Left lung (tissue), 10 donors: ENCODE measurements around the gene PREP. TPM values are rescaled to one million over a fixed set of nuclear protein-coding genes. Genes with fewer than 3 reads are reported as not detected.
A peak's percentile ranks its signal among the peaks of the same experiment; 100 is the strongest.

ENCODE experiments used
- ATAC-seq: fragments of 200-7000 bp; cut with Tn5 transposase; one replicate; pipeline ENCODE4 v1.9.1; 2020; ENCODE audit warnings: moderate library complexity
- DNase-seq, 4 donors: peaks; one replicate each; pipeline ENCODE4 v3.0.0-alpha.2; 2013 to 2020
- H3K27ac ChIP-seq, 2 donors: fragments of 200-600 bp; sonication (generic) in 1 of 2; one replicate each; pipeline versions ENCODE4 v1.5.0 to v1.8.0; 2020 to 2021
- H3K27me3 ChIP-seq, 2 donors: fragments of 200-600 bp; sonication (generic) in 1 of 2; one replicate each; pipeline versions ENCODE4 v1.5.0 to v1.8.0; 2020 to 2021
- H3K36me3 ChIP-seq, 2 donors: fragments of 200-600 bp; sonication (generic) in 1 of 2; one replicate each; pipeline versions ENCODE4 v1.5.0 to v1.8.0; 2020 to 2021
- H3K4me1 ChIP-seq, 2 donors: fragments of 200-600 bp; one replicate each; pipeline ENCODE4 v1.8.0; 2021
- H3K4me3 ChIP-seq, 2 donors: fragments of 200-600 bp; sonication (generic) in 1 of 2; one replicate each; pipeline versions ENCODE4 v1.5.0 to v1.8.0; 2020 to 2021; ENCODE audit warnings: mild to moderate bottlenecking in 1 of 2
- H3K9me3 ChIP-seq, 2 donors: fragments of 200-600 bp; sonication (generic) in 1 of 2; one replicate each; pipeline versions ENCODE4 v1.5.0 to v1.8.0; 2020 to 2021
- intact Hi-C, 2 donors: fragments of 100-400 bp; cut with DNase I; formaldehyde crosslinking; loops; one replicate each; pipeline versions ENCODE4 v1.11.2 to v1.14.2; 2022
- polyA plus RNA-seq, 6 donors: library from polyadenylated mRNA; unstranded; fragments of 120-200 nt; gene quantifications; one replicate each; pipeline ENCODE4 v1.2.1, GENCODE V29; 2013; ENCODE audit not compliant: insufficient read length in 6 of 6
- total RNA-seq, 2 donors: library from RNA; stranded (reverse); fragmentation: NEBNext Ultra II Directional; extraction: Animal tissue kit (Norgen Biotek cat#: 25700); gene quantifications; one replicate each; pipeline ENCODE4 v1.2.1, GENCODE V29; 2021
- TF ChIP-seq, protein P1 (sequence below), 2 donors: fragments of 200-600 bp; sonication (generic) in 1 of 2; IDR thresholded peaks; one replicate each; pipeline versions ENCODE4 v1.5.0 to v1.8.0; 2021; ENCODE audit warnings: antibody characterized with exemption in 2 of 2
- donor health status: DM: no; HTN: yes; CAD: no.
- donor health status: DM: no; HTN: no; CAD: no.

PREP gene
- total and polyA plus RNA-seq, 8 donors = 34.9 to 42.7 (median 36.8) TPM

GRCh38 chr6:105275542-105275941 is 127.3 kb downstream of the PREP start:
- no peaks in the 10 kb centered on the region for H3K9me3 ChIP-seq
- intact Hi-C loops = no loop called here
- TF ChIP-seq, protein P1, sequence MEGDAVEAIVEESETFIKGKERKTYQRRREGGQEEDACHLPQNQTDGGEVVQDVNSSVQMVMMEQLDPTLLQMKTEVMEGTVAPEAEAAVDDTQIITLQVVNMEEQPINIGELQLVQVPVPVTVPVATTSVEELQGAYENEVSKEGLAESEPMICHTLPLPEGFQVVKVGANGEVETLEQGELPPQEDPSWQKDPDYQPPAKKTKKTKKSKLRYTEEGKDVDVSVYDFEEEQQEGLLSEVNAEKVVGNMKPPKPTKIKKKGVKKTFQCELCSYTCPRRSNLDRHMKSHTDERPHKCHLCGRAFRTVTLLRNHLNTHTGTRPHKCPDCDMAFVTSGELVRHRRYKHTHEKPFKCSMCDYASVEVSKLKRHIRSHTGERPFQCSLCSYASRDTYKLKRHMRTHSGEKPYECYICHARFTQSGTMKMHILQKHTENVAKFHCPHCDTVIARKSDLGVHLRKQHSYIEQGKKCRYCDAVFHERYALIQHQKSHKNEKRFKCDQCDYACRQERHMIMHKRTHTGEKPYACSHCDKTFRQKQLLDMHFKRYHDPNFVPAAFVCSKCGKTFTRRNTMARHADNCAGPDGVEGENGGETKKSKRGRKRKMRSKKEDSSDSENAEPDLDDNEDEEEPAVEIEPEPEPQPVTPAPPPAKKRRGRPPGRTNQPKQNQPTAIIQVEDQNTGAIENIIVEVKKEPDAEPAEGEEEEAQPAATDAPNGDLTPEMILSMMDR (IDR thresholded peaks at IDR 0.05) = no peak

GRCh38 chr6:105274678-105275077 is 128.2 kb downstream of the PREP start:
- Histone ChIP-seq H3K4me1 (no peaks in the 10 kb centered on the region), H3K27ac (no peak overlapping the region), H3K36me3 (peaks cover 0 to 40% of the 10 kb centered on the region in 2 donors), H3K4me3 (no peak overlapping the region), H3K27me3 (no peaks in the 10 kb centered on the region), H3K9me3 (no peaks in the 10 kb centered on the region)
- intact Hi-C loops = no loop called here
- TF ChIP-seq, protein P1 (IDR thresholded peaks at IDR 0.05) = no peak
- DNase-seq (no peak), ATAC-seq (no peak)

More at GRCh38 chr6:105275542-105275941, 127.3 kb downstream of the PREP start:
- Histone ChIP-seq H3K27me3 (no peaks in the 10 kb centered on the region), H3K36me3 (peaks cover 0 to 42% of the 10 kb centered on the region in 2 donors), H3K27ac (no peak overlapping the region), H3K4me3 (no peak overlapping the region), H3K4me1 (no peaks in the 10 kb centered on the region)
- DNase-seq (no peak), ATAC-seq (no peak)

DNA sequence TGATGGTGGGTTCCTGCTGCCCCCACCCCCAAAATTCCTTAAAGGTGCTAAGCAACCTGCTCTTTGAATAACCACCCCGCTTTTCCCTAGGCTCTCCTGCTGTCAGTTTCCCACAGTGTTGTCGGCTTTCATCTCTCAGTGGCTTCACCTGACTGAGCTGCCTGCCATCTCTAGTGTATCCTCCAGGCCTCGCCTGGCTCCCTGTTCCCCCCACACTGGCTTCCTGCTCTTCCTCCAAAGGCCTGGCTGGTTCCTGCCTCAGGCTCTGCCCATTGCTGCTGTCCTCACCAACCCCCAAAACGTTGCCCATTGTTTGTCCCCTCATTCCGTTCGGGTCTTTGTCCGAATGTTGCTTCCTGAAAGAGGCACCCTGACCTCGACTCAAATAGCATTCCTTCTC is 129.3 kb downstream of the PREP start:
- Histone ChIP-seq H3K27me3 (no peaks in the 10 kb centered on the region), H3K4me3 (no peak overlapping the region), H3K4me1 (no peaks in the 10 kb centered on the region), H3K9me3 (no peaks in the 10 kb centered on the region), H3K27ac (no peak overlapping the region), H3K36me3 (peaks cover 0 to 31% of the 10 kb centered on the region in 2 donors)
- intact Hi-C loops = no loop called here
- ATAC-seq (no peak), DNase-seq (no peak)
- TF ChIP-seq, protein P1 (IDR thresholded peaks at IDR 0.05) = no peak

DNA sequence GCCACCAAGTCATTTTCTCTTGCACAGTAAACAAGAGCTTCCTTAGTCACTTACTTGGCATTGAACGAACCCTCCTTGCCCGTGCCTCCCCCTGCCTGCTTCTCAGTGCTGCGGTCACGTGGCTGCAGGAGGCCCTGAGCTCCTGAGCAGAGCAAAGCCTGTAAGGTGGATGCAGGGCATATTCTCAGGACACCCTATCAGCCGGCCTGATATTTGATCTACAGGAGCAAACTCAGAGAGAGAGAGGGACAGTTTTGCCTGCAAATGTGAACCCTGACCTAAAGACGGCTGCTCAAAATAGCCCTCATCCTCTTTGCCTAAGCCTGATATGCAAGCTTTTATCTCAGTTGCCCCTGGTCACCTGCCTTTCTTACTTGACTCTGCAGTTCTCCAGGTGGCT is 130.1 kb downstream of the PREP start:
- intact Hi-C loops = no loop called here
- TF ChIP-seq, protein P1 (IDR thresholded peaks at IDR 0.05) = no peak
- ATAC-seq = peak; percentile 89
- H3K27ac ChIP-seq = no peak overlapping the region
- H3K9me3 ChIP-seq = no peaks in the 10 kb centered on the region
- no peaks in the 10 kb centered on the region for H3K4me1 ChIP-seq
- no peaks in the 10 kb centered on the region for H3K27me3 ChIP-seq
- H3K36me3 ChIP-seq = peaks cover 0 to 23% of the 10 kb centered on the region in 2 donors
- peak in 2 of 4 donors; percentile 10 to 78 for DNase-seq
- H3K4me3 ChIP-seq = no peak overlapping the region

DNA sequence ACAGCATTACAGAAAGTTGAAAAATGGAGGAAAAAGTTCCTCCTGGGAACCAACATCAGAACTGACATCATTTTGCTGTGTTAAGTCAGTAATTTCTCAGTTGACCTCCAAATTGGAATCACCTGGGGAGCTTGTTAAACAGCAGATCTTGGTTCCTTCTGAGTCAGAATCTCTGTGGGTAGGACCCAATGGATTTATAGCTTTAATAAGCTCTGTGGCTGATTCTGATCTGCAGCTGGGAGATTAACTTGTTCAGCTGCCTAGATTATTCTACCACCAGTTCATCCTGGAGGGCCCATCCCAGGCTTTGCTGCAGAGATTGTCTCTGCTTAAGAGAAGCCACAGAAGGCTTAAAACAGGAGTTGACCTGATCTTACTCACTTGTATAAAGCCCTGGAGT is 132.4 kb downstream of the PREP start:
- intact Hi-C loops = no loop called here
- no peak for DNase-seq
- Histone ChIP-seq H3K27ac (no peak overlapping the region), H3K27me3 (no peaks in the 10 kb centered on the region), H3K4me3 (no peak overlapping the region), H3K9me3 (no peaks in the 10 kb centered on the region), H3K36me3 (peaks cover 0 to 3% of the 10 kb centered on the region in 2 donors), H3K4me1 (no peaks in the 10 kb centered on the region)
- TF ChIP-seq, protein P1 (IDR thresholded peaks at IDR 0.05) = no peak
- ATAC-seq = no peak
